Neural progenitor cell (in vitro differentiated cells): ENCODE data around the gene ABCC3.

Experiments
- CTCF ChIP-seq: fragments of 200-600 bp; sonication (generic); IDR thresholded peaks from 2 replicates; pipeline ENCODE4 v1.5.1; 2017; ENCODE audit warnings: antibody characterized with exemption, mild to moderate bottlenecking
- EZH2 ChIP-seq: fragments of 200-600 bp; sonication (generic); IDR thresholded peaks from 2 replicates; pipeline ENCODE4 v1.6.1; 2017; ENCODE audit warnings: antibody characterized with exemption, mild to moderate bottlenecking, moderate library complexity
- EZH2phosphoT487 ChIP-seq: fragments of 200-600 bp; sonication (generic); IDR thresholded peaks from 2 replicates; pipeline ENCODE4 v1.6.1; 2017; ENCODE audit warnings: antibody characterized with exemption

- no peak for TF ChIP-seq CTCF
- TF ChIP-seq EZH2: no peak
- no peak for TF ChIP-seq EZH2phosphoT487
Observed at GRCh38 chr17:50619489-50619888, 15.2 kb upstream of the ABCC3 start.
